IMR-90 (cell line): Measurements from ENCODE around the gene ADCY4. TPM values are rescaled to one million over a fixed set of nuclear protein-coding genes. Genes with fewer than 3 reads are reported as not detected.

Experiments used
- ATAC-seq: fragments of 200-7000 bp; cut with Tn5 transposase; 2 replicates; pipeline ENCODE4 v1.9.1; 2020; ENCODE audit warnings: low read depth, mild to moderate bottlenecking, moderate library complexity
- BruUV-seq: library from RNA; stranded (reverse); fragments of 400-500 nt; replicated peaks from 2 replicates; lab custom pipeline; 2021; lab: Mats Ljungman, UMichigan
- CTCF ChIA-PET: fragments of 300-600 bp; formaldehyde crosslinking; extraction: SDS; loops from one replicate; lab custom pipeline; 2021; ENCODE audit warnings: antibody characterized with exemption; lab: Yijun Ruan, JAX
- POLR2A ChIA-PET: fragments of 300-600 bp; sonication (Branson Sonifier 250); formaldehyde crosslinking; loops from one replicate; lab custom pipeline; 2022; ENCODE audit warnings: antibody characterized with exemption; ENCODE audit not compliant: unreplicated experiment; lab: Charles Lee
- DNase-seq: peaks from one replicate; pipeline ENCODE4 v3.0.0; 2013
- H2AFZ ChIP-seq: replicated peaks from 2 replicates; pipeline ENCODE3; 2013; ENCODE audit warnings: low read length, mild to moderate bottlenecking; ENCODE audit not compliant: poor library complexity
- H2AK5ac ChIP-seq: 2 replicates; pipeline ENCODE4 v1.6.1; 2013; ENCODE audit warnings: low read depth, low read length, inconsistent platforms
- H2AK9ac ChIP-seq: replicated peaks from 2 replicates; pipeline ENCODE3; 2013; ENCODE audit warnings: mild to moderate bottlenecking, low read depth, low read length, moderate library complexity; ENCODE audit not compliant: poor library complexity
- H2BK120ac ChIP-seq: 2 replicates; pipeline ENCODE4 v1.6.1; 2013; ENCODE audit warnings: low read depth, low read length, inconsistent platforms
- H2BK15ac ChIP-seq: 3 replicates; pipeline ENCODE4 v1.6.1; 2013; ENCODE audit warnings: low read depth, low read length, inconsistent platforms
- H2BK20ac ChIP-seq: 2 replicates; pipeline ENCODE4 v1.6.1; 2013; ENCODE audit warnings: low read depth, mild to moderate bottlenecking, inconsistent platforms, low read length, moderate library complexity
- H2BK5ac ChIP-seq: 2 replicates; pipeline ENCODE4 v1.6.1; 2013; ENCODE audit warnings: mild to moderate bottlenecking, low read depth, low read length, inconsistent platforms; ENCODE audit not compliant: poor library complexity, severe bottlenecking
- H3K14ac ChIP-seq: replicated peaks from 2 replicates; pipeline ENCODE4 v1.6.1; 2013; ENCODE audit warnings: low read depth, low read length, inconsistent platforms
- H3K18ac ChIP-seq: 2 replicates; pipeline ENCODE4 v1.6.1; 2013; ENCODE audit warnings: low read depth, low read length, control low read depth
- H3K23ac ChIP-seq: 2 replicates; pipeline ENCODE4 v1.6.1; 2013; ENCODE audit warnings: low read depth, low read length, inconsistent platforms
- H3K27ac ChIP-seq: 2 replicates; pipeline ENCODE4 v1.5.1; 2013; ENCODE audit warnings: mild to moderate bottlenecking, control low read depth, low read length; ENCODE audit not compliant: insufficient read depth
- H3K27me3 ChIP-seq: 2 replicates; pipeline ENCODE4 v1.6.1; 2013; ENCODE audit warnings: low read length; ENCODE audit not compliant: control insufficient read depth, insufficient read depth
- H3K36me3 ChIP-seq: 2 replicates; pipeline ENCODE4 v1.6.1; 2013; ENCODE audit warnings: low read length, mixed read lengths; ENCODE audit not compliant: control insufficient read depth, insufficient read depth
- H3K4ac ChIP-seq: 2 replicates; pipeline ENCODE4 v1.6.1; 2013; ENCODE audit warnings: low read depth, low read length, inconsistent platforms
- H3K4me1 ChIP-seq: 2 replicates; pipeline ENCODE4 v1.6.1; 2013; ENCODE audit warnings: low read length, mixed read lengths; ENCODE audit not compliant: control insufficient read depth, insufficient read depth
- H3K4me2 ChIP-seq: 2 replicates; pipeline ENCODE4 v1.6.1; 2013; ENCODE audit warnings: low read depth, mild to moderate bottlenecking, control low read depth, low read length, moderate library complexity
- H3K4me3 ChIP-seq: 2 replicates; pipeline ENCODE4 v1.5.1; 2013; ENCODE audit warnings: low read depth, mild to moderate bottlenecking, control low read depth, low read length, moderate library complexity; ENCODE audit not compliant: insufficient read depth
- H3K56ac ChIP-seq: 2 replicates; pipeline ENCODE4 v1.6.1; 2013; ENCODE audit warnings: low read length, inconsistent platforms; ENCODE audit not compliant: insufficient read depth; ENCODE audit errors: extremely low read depth
- H3K79me1 ChIP-seq, 2 experiments: 2 replicates each; pipeline ENCODE4 v1.6.1; 2013; ENCODE audit warnings: low read length in 2 of 2, inconsistent platforms in 1 of 2, low read depth in 1 of 2
- H3K9ac ChIP-seq: 2 replicates; pipeline ENCODE4 v1.6.1; 2013; ENCODE audit warnings: low read depth, low read length, control low read depth
- H3K9me1 ChIP-seq: 2 replicates; pipeline ENCODE4 v1.6.1; 2013; ENCODE audit warnings: low read length, inconsistent platforms; ENCODE audit not compliant: insufficient read depth
- H3K9me3 ChIP-seq: 2 replicates; pipeline ENCODE4 v1.6.1; 2013; ENCODE audit warnings: low read length; ENCODE audit not compliant: control insufficient read depth, insufficient read depth
- H4K20me1 ChIP-seq: 2 replicates; pipeline ENCODE4 v1.6.1; 2013; ENCODE audit warnings: low read length, inconsistent platforms; ENCODE audit not compliant: insufficient read depth
- H4K5ac ChIP-seq: 2 replicates; pipeline ENCODE4 v1.6.1; 2013; ENCODE audit warnings: mild to moderate bottlenecking, low read depth, low read length, control low read depth
- H4K8ac ChIP-seq, 2 experiments: 2 replicates each; pipeline ENCODE4 v1.6.1; 2013; ENCODE audit warnings: low read depth in 2 of 2, low read length in 2 of 2, control low read depth in 1 of 2, inconsistent platforms in 1 of 2
- H4K91ac ChIP-seq: 2 replicates; pipeline ENCODE4 v1.6.1; 2013; ENCODE audit warnings: low read depth, low read length, inconsistent platforms; ENCODE audit not compliant: insufficient read depth
- BHLHE40 ChIP-seq: fragments of 150-350 bp; IDR thresholded peaks from 2 replicates; pipeline ENCODE4 v1.6.1; 2016; ENCODE audit warnings: mild to moderate bottlenecking, low read depth, low read length
- CEBPB ChIP-seq: IDR thresholded peaks from 2 replicates; pipeline ENCODE4 v1.6.1; 2012; ENCODE audit warnings: low read depth, low read length, improper control_type of control experiment
- CHD1 ChIP-seq: IDR thresholded peaks from 2 replicates; pipeline ENCODE4 v1.6.1; 2012; ENCODE audit warnings: low read depth, low read length, improper control_type of control experiment
- CTCF ChIP-seq: conservative IDR thresholded peaks from 2 replicates; pipeline ENCODE4 v1.5.1; 2012; ENCODE audit warnings: mild to moderate bottlenecking, low read depth, low read length, improper control_type of control experiment
- ELK1 ChIP-seq: fragments of 150-350 bp; IDR thresholded peaks from 2 replicates; pipeline ENCODE4 v1.6.1; 2016; ENCODE audit warnings: low read depth, mild to moderate bottlenecking, low read length, moderate library complexity, borderline replicate concordance
- FOS ChIP-seq: fragments of 150-350 bp; IDR thresholded peaks from 2 replicates; pipeline ENCODE4 v1.6.1; 2016; ENCODE audit warnings: low read depth, low read length
- MAFK ChIP-seq: IDR thresholded peaks from 2 replicates; pipeline ENCODE4 v1.6.1; 2012; ENCODE audit warnings: low read depth, low read length, improper control_type of control experiment
- MAZ ChIP-seq: IDR thresholded peaks from 2 replicates; pipeline ENCODE4 v1.6.1; 2012; ENCODE audit warnings: low read depth, mild to moderate bottlenecking, low read length, improper control_type of control experiment, moderate library complexity, borderline replicate concordance
- MXI1 ChIP-seq: IDR thresholded peaks from 2 replicates; pipeline ENCODE4 v1.6.1; 2012; ENCODE audit warnings: low read depth, mild to moderate bottlenecking, low read length, moderate library complexity, borderline replicate concordance
- NFE2L2 ChIP-seq: fragments of 150-350 bp; IDR thresholded peaks from 2 replicates; pipeline ENCODE4 v1.6.1; 2016; ENCODE audit warnings: low read depth, mild to moderate bottlenecking, low read length
- POLR2A ChIP-seq: IDR thresholded peaks from 2 replicates; pipeline ENCODE4 v1.6.1; 2012; ENCODE audit warnings: mild to moderate bottlenecking, low read depth, low read length
- RAD21 ChIP-seq: IDR thresholded peaks from 2 replicates; pipeline ENCODE4 v1.6.1; 2012; ENCODE audit warnings: low read length, improper control_type of control experiment
- RCOR1 ChIP-seq: IDR thresholded peaks from 2 replicates; pipeline ENCODE4 v1.6.1; 2012; ENCODE audit warnings: mild to moderate bottlenecking, low read length, improper control_type of control experiment; ENCODE audit not compliant: insufficient replicate concordance
- RFX5 ChIP-seq: IDR thresholded peaks from 2 replicates; pipeline ENCODE4 v1.8.0; 2012; ENCODE audit warnings: low read depth, mild to moderate bottlenecking, low read length, moderate library complexity
- SMC3 ChIP-seq: fragments of 150-350 bp; IDR thresholded peaks from 2 replicates; pipeline ENCODE4 v1.6.1; 2016; ENCODE audit warnings: low read depth, mild to moderate bottlenecking, antibody characterized with exemption, low read length, moderate library complexity
- USF2 ChIP-seq: fragments of 150-350 bp; IDR thresholded peaks from 2 replicates; pipeline ENCODE4 v1.6.1; 2017; ENCODE audit warnings: mild to moderate bottlenecking, antibody characterized with exemption, low read length, low read depth
- WGBS, 2 experiments: methylation state at CpG; one replicate each; pipeline versions ENCODE4 v1.1.5 to v1.1.7; 2013; ENCODE audit warnings: missing lambda C conversion rate in 2 of 2; ENCODE audit not compliant: insufficient read length in 1 of 2; ENCODE audit errors: extremely low coverage in 2 of 2; 5-methylcytosine and 5-hydroxymethylcytosine counted together
- dilution Hi-C: fragments of 300-500 bp; cut with HindIII; formaldehyde crosslinking; loops from one replicate; pipeline ENCODE4 v1.14.3; 2018; ENCODE audit warnings: low sequenced_read_pairs; ENCODE audit not compliant: unreplicated experiment
- in situ Hi-C: fragments of 300-500 bp; cut with MboI; formaldehyde crosslinking; loops from 3 replicates; pipeline ENCODE4 v1.14.3; 2019; ENCODE audit warnings: low sequenced_read_pairs, inconsistent platforms, mixed read lengths
- intact Hi-C: fragments of 100-400 bp; cut with micrococcal nuclease; formaldehyde crosslinking; loops from 2 replicates; pipeline ENCODE4 v1.10.0; 2022
- polyA plus RNA-seq, 3 experiments: library from polyadenylated mRNA; depleted of rRNA; stranded (reverse); fragments of >200 nt; gene quantifications; 2 replicates each; pipeline ENCODE4 v1.2.3, GENCODE V29; 2012; ENCODE audit warnings: low replicate concordance in 1 of 3
- total RNA-seq: library from RNA; depleted of rRNA; stranded (reverse); fragments of >200 nt; gene quantifications from 2 replicates; pipeline ENCODE4 v1.2.3, GENCODE V29; 2012

Gene ADCY4
- total and polyA plus RNA-seq, 2 of the 4 experiments (the other 2 are of a cell fraction): not detected

- 60% methylated on average over 2 of the region's 9 CpGs; no CpG with 5 or more reads in 1 of the 2 experiments for WGBS, 2 experiments
- H3K4me2 ChIP-seq: no peak overlapping the region
- no peak overlapping the region for H2AK9ac ChIP-seq
- H3K36me3 ChIP-seq: no peaks in the 10 kb centered on the region
- TF ChIP-seq MAFK (no peak), MAZ (no peak), CHD1 (no peak), FOS (no peak), ELK1 (no peak), USF2 (no peak), POLR2A (no peak), NFE2L2 (no peak), RCOR1 (no peak), RAD21 (no peak), BHLHE40 (no peak), SMC3 (no peak), RFX5 (no peak), MXI1 (no peak), CEBPB (no peak), CTCF (no peak)
- no peak overlapping the region for H3K18ac ChIP-seq
- H3K27me3 ChIP-seq: peaks cover 37% of the 10 kb centered on the region
- ChIA-PET CTCF (interaction anchor here (0.6 kb wide), 1 partner anchor 20 kb away, joined by 4 read pairs; no protein-coding TSS in a partner anchor), POLR2A (interaction anchor here (0.7 kb wide), 1 partner anchor 106 kb away, joined by 3 read pairs; no protein-coding TSS in a partner anchor)
- intact Hi-C loops (no loop called here), in situ Hi-C loops (no loop called here), dilution Hi-C loops (no loop called here)
- ATAC-seq (no peak), DNase-seq (no peak)
- no peak overlapping the region for H3K27ac ChIP-seq
- H3K9me1 ChIP-seq: no peaks in the 10 kb centered on the region; the same call in 1 of the 2 replicates
- H2BK120ac ChIP-seq: no peak overlapping the region
- H3K56ac ChIP-seq: no peak overlapping the region
- no peak overlapping the region for H3K14ac ChIP-seq
- no peak overlapping the region for H3K4me3 ChIP-seq
- no peaks in the 10 kb centered on the region for H4K20me1 ChIP-seq
- H2BK5ac ChIP-seq: no peak overlapping the region
- no peak overlapping the region for H2AK5ac ChIP-seq
- H3K9me3 ChIP-seq: no peaks in the 10 kb centered on the region
- H2BK15ac ChIP-seq: no peak overlapping the region
- H3K4ac ChIP-seq: no peak overlapping the region
- no peak overlapping the region for H2BK20ac ChIP-seq
- H3K4me1 ChIP-seq: no peaks in the 10 kb centered on the region
- H4K8ac ChIP-seq: no peak overlapping the region
- H2AFZ ChIP-seq: no peak overlapping the region
- no peak overlapping the region for H3K9ac ChIP-seq
- no peaks in the 10 kb centered on the region for H3K79me1 ChIP-seq
- BruUV-seq: no TSS peak
- H4K5ac ChIP-seq: no peak overlapping the region
- H3K23ac ChIP-seq: no peak overlapping the region
- H4K91ac ChIP-seq: no peak overlapping the region
Measured at GRCh38 chr14:24325963-24326362, 8.9 kb downstream of the ADCY4 start.
